ENCODE results near the gene OR4A5.
"Not testable (repeated sequence)": the region's sequence is repeated elsewhere in the genome, so short reads cannot be mapped to it uniquely, and the experiment has no call there.

GRCh38 chr11:54720094-54720493 is 13.5 kb downstream of the OR4A5 start:
- not testable (repeated sequence) for TF ChIP-seq POLR2A (IDR thresholded peaks at IDR 0.05)
- TF ChIP-seq, protein P1, sequence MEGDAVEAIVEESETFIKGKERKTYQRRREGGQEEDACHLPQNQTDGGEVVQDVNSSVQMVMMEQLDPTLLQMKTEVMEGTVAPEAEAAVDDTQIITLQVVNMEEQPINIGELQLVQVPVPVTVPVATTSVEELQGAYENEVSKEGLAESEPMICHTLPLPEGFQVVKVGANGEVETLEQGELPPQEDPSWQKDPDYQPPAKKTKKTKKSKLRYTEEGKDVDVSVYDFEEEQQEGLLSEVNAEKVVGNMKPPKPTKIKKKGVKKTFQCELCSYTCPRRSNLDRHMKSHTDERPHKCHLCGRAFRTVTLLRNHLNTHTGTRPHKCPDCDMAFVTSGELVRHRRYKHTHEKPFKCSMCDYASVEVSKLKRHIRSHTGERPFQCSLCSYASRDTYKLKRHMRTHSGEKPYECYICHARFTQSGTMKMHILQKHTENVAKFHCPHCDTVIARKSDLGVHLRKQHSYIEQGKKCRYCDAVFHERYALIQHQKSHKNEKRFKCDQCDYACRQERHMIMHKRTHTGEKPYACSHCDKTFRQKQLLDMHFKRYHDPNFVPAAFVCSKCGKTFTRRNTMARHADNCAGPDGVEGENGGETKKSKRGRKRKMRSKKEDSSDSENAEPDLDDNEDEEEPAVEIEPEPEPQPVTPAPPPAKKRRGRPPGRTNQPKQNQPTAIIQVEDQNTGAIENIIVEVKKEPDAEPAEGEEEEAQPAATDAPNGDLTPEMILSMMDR (IDR thresholded peaks at IDR 0.05 in 8 of 11, conservative IDR thresholded peaks at IDR 0.05 in 3 of 11) = not testable (repeated sequence)

Measured in spleen (tissue), 7 donors.